GM12878 (cell line): Measurements from ENCODE around the gene TSHR.

Experiments
- ATF3 ChIP-seq: IDR thresholded peaks from 2 replicates; pipeline ENCODE4 v1.6.1; 2011; ENCODE audit warnings: low read depth, mild to moderate bottlenecking, low read length, moderate library complexity, borderline replicate concordance; ENCODE audit errors: extremely low read depth
- BACH1 ChIP-seq: fragments of 450-650 bp; IDR thresholded peaks from 2 replicates; pipeline ENCODE4 v1.6.1; 2017; ENCODE audit warnings: mild to moderate bottlenecking, borderline replicate concordance
- BHLHE40 ChIP-seq, 2 experiments: fragments of 450-650 bp in 1 of 2; IDR thresholded peaks; 2 replicates each; pipeline ENCODE4 v1.6.1; 2011 to 2017; ENCODE audit warnings: low read depth in 2 of 2, borderline replicate concordance in 1 of 2, improper control_type of control experiment in 1 of 2, low read length in 1 of 2, mild to moderate bottlenecking in 1 of 2
- CBFB ChIP-seq: IDR thresholded peaks from 2 replicates; pipeline ENCODE4 v1.6.1; 2016; ENCODE audit warnings: antibody characterized with exemption, low read depth
- CHD2 ChIP-seq: IDR thresholded peaks from 2 replicates; pipeline ENCODE4 v1.6.1; 2011; ENCODE audit warnings: low read depth, low read length, improper control_type of control experiment, borderline replicate concordance
- CTCF ChIP-seq, 3 experiments: IDR thresholded peaks in 2 of 3; conservative IDR thresholded peaks in 1 of 3; 2 replicates each; pipeline ENCODE4 v1.5.1; 2011; ENCODE audit warnings: low read depth in 3 of 3, low read length in 3 of 3, mild to moderate bottlenecking in 3 of 3, control low read depth in 2 of 3, moderate library complexity in 2 of 3, inconsistent platforms in 1 of 3, mixed read lengths in 1 of 3; ENCODE audit not compliant: control insufficient read depth in 2 of 3, insufficient read depth in 1 of 3; ENCODE audit errors: extremely low read depth in 1 of 3
- EP300 ChIP-seq, 2 experiments: fragments of 150-350 bp in 1 of 2; IDR thresholded peaks; 2 replicates each; pipeline ENCODE4 v1.6.1; 2011 to 2012; ENCODE audit warnings: low read depth in 2 of 2, low read length in 2 of 2, borderline replicate concordance in 1 of 2, improper control_type of control experiment in 1 of 2, inconsistent platforms in 1 of 2; ENCODE audit not compliant: control insufficient read depth in 1 of 2
- POLR2A ChIP-seq: IDR thresholded peaks from 2 replicates; pipeline ENCODE4 v1.6.1; 2011; ENCODE audit warnings: low read depth, mild to moderate bottlenecking, low read length
- SMC3 ChIP-seq: IDR thresholded peaks from 2 replicates; pipeline ENCODE4 v1.6.1; 2011; ENCODE audit warnings: low read length, improper control_type of control experiment, borderline replicate concordance
- SP1 ChIP-seq: IDR thresholded peaks from one replicate; pipeline ENCODE4 v1.6.1; 2011; ENCODE audit warnings: low read depth, low read length

GRCh38 chr14:81113176-81113575, 157.8 kb downstream of the TSHR start:
- TF ChIP-seq POLR2A (no peak), CBFB (no peak), CTCF (IDR thresholded peaks at IDR 0.05 in 2 of 3, conservative IDR thresholded peaks at IDR 0.05 in 1 of 3; ENCODE audit: control insufficient read depth in 2 of 3, extremely low read depth in 1 of 3, insufficient read depth in 1 of 3, low read depth in 3 of 3, low read length in 3 of 3) (no peak), BHLHE40 (IDR thresholded peaks at IDR 0.05; ENCODE audit: borderline replicate concordance in 1 of 2, low read depth in 2 of 2, low read length in 1 of 2) (no peak), SMC3 (no peak), BACH1 (no peak), SP1 (no peak), ATF3 (no peak), EP300 (IDR thresholded peaks at IDR 0.05; ENCODE audit: borderline replicate concordance in 1 of 2, control insufficient read depth in 1 of 2, low read depth in 2 of 2, low read length in 2 of 2) (no peak), CHD2 (no peak)
